Inflammatory macrophage treated with lipopolysaccharide for 4 hours (primary cell): ENCODE results near the gene POC1B.

Experiments
- DNase-seq: peaks from one replicate; pipeline ENCODE4 v3.0.0-alpha.2; 2020

The POC1B gene

DNA sequence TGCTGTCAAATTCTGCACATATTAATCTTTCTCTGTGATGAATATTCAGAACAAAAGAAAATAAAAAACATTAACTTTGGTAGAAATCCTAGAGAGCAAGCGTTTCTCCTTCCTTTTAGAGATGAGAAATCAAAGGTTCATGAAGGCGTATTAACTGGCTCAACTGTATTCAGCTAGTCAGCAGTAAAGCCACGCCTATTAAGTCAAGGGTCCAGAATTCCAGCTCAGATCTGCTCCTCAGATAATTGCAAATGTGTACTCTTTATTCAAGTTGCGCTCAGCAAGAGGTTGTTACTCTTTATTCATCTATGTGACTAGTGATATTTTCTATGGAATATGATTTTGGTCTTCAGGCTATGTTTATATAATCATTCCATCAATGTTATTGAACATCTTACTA is 13.1 kb upstream of the POC1B start:
- DNase-seq: no peak

DNA sequence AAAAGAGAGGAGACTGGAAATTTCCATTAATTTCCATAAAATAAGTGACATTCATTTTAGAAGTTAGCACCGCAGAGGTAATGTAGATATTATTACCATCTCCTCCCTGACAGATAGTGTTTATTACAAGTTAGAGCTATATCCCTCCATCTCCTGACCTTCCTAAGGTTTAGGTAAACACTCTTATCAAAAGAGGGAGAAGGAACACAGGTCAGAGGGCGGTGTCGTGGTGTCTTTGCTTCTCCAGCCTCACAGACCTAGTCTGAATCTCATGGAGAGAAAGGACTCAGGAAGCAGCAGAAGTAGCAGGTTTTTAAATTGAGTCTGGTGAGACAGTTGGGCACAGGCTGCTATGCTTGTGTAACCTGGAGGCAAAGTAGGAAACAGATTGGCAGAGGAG is 11.5 kb upstream of the POC1B start:
- DNase-seq: no peak

DNA sequence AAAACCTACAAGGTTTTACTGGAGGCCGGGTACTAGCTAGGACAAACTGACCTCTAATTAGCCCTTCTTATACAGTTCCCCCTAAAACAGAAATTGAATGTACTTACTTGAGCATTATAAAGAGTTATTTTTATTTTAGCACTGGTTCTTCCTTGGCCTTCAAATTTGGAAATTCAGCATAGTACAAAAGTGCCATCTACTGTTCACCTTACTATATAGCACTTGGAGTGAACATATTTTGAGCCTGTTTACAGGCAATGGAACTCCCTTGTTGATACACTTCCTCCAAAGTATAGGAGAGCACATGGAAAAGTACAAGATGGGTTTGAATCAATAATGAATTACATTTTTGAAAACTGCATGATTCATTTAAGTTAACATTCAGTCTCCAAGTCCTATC is 3.9 kb upstream of the POC1B start:
- peak; percentile 58 for DNase-seq

DNA sequence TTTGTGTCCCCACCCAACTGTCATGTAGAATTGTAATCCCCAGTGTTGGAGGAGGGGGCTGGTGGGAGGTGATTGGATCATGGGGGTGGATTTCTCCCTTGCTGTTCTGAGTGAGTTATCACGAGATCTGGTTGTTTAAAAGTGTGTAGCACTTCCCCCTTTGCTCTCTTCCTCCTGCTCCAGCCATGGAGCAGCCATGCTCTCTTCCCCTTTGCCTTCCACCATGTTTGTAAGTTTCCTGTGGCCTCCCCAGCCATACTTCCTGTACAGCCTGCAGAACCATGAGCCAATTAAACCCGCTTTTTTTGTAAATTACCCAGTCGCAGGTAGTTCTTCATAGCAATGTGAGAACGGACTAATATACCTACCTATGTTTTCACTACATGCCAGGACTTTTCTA is 2.6 kb upstream of the POC1B start:
- peak; percentile 19 for DNase-seq

DNA sequence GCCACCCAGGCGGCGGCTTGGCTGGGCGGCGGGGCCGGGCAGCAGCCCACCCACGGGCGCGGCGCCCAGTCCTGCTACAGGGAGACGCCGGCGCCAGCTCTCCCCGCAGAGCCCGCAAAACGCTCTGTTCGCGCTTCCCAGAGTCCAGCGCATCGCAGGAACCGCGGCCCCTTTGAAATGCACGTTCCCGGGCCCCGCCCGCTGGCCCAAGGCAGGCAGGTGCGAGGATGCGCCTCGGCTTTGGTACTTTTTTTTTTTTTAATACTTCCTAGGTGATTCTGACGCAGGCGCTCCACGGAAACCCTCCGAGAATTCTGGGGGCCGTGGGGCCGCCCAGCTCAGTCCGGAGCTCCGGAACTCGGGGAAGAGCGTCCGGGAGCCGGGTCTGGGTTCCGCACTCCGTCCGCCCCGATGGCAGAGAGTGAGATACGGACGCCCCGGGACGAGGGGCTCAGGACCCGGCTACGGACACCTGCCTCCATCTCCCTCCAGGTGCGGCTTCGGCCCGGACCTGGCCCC is 483 bp downstream of the POC1B start:
- DNase-seq: peak; percentile 23

DNA sequence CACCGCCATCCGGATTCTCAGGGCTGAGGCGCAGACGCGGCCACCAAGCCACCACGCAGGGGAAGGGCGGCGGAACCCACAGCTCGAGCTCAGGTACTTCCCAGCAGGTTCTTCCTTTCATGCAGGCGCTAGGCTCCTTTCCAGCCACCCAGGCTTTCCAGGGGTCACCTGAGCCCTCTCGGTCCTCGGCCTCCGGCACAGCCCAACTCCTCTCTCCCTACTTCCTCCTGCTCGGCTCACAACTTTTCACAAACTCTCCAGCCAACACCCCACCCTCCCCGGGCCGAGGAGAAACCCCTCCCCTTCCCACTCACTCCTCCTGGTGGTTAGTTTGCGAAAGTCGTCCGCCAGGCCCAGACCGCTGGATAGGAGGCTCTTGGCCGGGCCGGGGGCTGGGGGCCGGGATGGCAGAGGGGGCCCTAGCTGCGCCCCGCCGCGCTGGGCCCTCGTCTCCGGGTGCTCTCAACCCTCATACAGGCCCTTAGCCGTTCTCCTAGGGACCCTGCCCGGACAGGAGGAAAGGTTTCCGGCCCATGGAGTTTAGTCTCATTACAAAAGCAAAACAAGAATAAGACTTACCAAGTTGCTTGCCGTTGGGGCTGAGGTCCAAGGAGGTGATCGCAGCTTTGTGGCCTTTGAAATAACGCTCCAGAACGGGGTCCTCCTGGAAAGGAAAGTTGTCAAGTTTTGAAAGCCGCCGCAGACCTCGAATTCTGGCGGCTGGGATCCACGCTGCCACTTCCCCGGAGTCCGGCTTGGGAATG is 1.1 kb downstream of the POC1B start, which contains the start of gene GALNT4:
Gene GALNT4 (minus strand): TSS at position 256 of the 764 bp plus-strand sequence. CDS start 247 bp downstream, at position 9.
- peak; percentile 88 for DNase-seq

DNA sequence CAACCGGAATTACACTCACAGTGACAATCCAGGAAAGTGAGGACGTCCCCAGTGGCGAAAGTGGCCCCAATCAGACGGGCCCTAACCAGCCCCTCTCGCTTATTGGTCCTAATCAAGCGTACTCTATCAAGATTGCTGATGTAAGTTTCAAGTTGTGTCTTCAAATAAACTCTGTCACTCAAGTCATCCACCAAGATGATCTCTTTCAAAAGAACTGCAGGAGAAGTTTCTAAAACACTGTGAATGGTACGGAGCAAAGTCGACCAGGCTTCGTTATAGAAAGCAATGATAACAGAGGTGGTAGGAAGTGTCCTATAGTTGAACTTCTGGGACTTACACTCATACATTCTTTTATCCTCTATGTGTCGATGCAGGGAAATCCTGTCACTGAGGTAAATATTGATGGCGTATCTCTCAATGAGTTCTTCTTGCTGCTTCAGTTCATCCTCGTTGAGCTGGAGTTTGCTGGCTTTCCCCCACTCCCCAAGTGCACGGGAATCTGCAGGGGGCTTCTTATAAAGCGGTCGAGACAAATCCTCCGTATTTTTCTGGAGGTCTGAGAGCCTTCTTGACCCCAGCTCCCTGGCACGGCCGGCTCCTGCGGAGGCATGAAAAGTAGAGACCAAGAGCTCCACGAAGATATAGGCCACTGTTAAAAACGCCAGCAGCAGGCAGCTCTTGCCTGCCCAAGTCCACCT is 1.9 kb downstream of the POC1B start:
- DNase-seq: no peak

DNA sequence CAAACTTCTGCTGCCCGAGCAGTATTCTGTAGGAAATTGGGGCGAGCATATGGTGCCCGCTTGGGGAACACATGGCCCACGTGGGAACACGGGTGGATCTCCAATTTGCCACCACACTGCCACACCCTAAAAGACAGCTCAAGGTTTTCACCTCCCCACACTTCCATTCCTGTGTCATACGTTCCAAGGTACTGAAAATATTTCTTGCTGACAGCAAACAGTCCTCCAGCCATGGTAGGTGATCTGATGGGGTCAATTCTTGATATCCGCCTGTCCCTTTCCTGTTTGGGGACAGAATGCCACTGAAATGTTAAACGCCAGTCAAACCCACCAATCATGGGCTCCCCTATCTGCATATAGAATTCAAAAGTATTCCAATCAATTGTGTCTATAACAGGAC is 2.5 kb downstream of the POC1B start:
- DNase-seq: no peak

DNA sequence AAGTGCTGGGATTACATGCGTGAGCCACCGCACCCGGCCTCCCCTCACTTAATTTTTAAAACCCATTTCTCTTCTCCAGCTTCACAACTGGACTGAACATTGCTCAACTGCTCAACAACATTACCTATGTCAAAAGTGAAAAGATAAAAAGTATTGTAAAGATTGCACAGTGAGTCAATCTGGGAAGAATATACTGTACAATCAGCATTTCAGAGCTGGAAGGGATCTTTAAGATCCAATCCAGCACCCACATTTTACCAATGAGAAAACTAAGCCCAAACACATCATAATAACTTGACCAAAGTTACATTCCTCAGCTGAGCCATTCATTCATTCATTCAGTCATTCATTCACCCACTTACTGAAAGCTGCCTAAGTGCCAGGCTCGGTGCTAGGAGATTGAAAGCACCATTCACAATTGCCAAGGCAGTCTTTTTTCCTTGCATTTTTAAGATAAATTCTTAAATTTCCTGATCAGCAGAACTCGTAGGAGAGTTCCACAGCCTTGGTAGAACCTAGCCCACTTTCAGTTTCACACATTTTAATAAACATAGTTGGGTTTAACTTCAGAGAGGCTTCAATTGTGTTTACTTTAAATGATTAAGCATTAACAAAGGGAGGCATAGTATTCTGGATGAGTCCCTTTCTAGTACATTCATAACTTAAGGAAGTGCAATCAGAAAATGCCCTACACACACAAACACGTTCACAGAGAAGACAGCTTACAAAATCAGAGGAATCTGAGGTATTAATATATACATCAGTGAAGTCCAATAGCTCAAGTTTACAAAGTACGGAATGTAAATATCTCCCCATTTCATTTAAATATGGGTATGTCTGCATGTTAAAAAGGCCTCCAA is 4.3 kb downstream of the POC1B start:
- DNase-seq: no peak

DNA sequence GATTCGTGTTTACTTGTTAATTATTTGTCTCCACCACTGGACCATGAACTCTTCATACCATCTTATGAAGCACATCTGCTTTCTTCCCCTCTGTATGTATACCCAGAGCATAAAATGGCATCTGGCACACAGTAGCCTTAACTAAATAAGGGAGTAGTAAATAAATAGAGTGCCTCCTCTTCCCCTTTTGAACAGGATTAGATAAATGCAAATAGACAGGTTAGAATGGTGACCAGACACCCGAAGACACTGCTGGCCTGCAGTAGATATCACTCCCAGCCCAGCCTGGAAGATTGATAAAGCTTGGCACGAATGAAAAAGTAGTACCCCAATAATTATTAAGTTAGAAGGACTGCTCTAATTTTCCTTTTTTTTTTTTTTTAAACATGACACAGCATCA is 8.1 kb downstream of the POC1B start:
- no peak for DNase-seq

DNA sequence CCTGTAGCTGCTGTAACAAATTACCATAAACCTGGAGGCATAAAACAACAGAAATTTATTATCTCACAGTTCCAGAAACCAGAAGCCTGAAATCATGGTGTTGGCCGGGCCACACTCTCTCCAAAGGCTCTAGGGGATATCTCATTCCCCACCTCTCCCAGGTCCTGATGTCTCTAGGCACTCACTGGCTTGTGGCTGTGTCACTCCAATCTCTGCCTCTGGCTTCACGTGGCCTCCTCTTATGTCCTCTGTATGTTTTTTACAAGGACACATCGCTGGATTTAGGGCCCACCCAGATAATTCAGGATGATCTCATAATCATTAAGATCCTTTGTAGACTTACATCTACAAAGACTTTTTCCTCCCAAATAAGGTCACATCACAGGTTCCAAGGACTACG is 9.2 kb downstream of the POC1B start:
- no peak for DNase-seq

DNA sequence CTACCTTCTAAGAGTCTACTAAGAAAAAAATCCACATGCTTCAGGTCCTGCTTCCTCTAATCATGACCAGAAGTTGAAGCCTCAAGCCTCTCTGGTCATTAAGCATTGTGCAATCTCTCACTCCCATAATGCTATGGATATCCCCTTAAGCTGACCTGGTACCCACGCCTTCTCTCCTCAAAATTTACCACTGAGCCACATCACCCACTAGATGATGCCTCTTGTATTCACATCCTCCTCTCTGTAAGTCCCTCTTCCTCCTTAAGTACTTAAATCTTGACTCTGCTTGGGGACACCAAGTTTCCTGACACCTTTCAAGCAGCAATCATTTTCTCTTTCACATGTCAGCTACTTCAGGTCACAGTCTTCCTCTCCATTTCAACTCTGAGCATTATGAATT is 11.1 kb downstream of the POC1B start:
- peak; percentile 69 for DNase-seq

DNA sequence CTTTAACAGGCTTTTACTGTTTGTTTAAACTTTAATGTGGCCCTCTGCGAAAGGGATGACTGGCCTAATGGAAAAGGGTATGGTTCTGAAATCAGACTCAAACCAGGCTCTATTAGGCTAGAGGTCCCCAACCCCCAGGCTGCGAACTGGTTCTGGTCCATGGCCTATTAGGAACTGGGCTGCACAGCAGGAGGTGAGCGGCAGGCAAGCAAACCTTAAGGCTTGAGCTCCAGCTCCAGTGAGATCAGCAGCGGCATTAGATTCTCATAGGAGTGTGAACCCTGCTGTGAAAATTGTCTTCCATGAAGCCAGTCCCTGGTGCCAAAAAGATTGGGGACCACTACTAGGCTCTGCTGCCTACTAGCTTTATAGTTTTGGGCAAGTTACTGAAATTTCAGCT is 12.3 kb downstream of the POC1B start:
- DNase-seq: no peak

DNA sequence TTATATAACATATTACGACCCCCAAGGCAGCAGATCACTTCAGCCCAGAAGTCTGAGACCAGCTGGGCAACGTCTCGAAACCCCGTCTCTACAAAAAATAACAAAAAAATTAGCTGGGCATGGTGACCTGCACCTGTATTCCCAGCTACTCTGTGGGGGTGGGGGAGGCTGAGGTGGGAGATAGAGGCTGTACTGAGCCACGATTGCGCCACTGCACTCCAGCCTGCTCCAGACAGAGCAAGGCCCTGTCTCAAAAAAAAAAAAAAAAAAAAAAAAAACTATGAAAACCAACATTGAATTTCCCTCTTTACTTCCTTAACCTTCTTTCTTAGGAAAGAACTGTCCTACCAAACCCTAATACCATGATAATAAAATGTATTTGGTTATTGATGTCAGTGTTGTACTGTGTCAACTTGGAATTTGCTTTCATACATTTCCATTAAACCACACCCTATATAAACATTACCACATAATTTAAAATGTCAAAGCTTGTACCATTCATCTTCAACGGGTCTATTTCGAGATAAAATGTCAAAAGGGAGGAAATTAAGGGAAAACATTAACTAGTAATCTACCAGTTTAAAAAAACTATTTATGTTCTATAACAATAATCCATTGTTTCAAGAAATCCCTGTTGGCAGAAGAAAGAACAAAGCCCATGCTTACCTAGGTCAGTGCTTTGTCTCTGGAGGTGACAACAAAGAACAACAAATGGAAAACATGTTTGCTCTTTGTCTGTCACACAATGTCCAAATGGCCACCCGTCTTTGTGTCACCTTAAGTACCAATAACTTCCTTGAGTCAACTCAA is 18.6 kb downstream of the POC1B start:
- no peak for DNase-seq

DNA sequence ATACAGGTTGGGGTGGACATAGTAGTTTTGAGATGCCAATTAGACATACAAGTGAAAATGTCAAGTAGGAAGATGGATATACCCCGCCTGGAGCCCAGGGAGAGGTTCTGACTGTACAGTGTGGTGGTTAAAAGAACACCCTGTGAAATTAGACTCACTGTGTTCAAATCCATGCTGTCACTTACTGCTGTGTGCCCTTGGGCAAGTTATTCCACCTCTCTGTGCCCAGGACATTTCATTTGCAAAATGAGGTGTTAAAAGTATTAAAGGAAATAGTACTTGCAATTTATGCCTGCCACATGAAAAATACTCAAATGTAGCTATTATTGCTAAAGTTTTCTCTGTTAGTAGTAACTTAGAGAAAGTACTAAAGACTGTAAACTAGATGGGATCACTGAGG is 19.8 kb downstream of the POC1B start:
- DNase-seq: no peak

DNA sequence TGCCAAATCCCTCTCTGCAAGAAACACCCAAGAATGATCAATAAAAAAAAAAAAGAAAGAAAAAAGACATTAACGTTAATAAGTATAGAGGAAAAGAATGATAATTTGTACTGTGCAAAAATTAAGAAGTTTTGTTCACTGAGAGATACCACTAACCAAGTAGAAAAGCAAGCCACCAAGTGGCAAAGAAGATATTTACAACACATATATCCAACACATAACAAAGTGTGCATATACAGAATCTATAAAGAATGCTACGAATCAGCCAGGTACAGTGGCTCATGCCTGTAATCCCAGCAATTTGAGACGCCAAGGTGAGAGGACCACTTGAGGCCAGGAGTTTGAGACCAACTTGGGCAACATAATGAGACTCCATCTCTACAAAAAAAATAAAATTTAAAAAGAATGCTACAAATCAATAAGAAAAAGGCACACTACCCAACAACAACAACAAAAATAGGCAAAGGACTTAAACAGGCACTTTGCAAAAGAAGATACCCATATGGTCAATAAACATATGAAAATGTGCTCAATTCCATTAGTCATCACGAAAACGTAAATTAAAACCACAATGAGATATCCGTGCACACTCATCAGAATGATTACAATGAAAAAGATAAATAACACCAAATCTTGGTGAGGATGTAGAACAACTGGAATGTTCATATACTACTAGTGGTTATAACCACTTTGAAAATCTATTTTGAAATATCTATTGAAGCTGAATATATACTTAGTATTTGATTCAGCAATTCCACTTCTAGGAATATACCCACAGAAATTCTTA is 21.1 kb downstream of the POC1B start:
- DNase-seq: no peak

DNA sequence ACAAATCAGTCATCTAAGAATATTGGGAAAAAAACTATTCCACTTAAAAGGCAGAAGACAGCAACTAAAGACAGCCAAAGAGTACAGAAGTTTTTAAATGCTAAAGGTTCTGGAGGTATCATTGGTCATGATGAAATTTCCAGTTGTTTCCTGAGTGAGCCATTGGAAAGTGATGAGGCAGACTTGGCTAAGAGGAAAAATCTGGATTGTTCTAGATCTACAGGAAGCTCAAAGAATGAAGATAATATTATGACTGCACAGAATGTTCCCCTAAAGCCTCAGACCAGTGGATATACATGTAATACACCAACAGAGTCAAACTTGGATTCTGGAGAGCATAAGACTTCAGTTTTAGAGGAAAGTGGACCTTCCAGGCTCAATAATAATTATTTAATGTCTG is 24.1 kb downstream of the POC1B start:
- DNase-seq: no peak

DNA sequence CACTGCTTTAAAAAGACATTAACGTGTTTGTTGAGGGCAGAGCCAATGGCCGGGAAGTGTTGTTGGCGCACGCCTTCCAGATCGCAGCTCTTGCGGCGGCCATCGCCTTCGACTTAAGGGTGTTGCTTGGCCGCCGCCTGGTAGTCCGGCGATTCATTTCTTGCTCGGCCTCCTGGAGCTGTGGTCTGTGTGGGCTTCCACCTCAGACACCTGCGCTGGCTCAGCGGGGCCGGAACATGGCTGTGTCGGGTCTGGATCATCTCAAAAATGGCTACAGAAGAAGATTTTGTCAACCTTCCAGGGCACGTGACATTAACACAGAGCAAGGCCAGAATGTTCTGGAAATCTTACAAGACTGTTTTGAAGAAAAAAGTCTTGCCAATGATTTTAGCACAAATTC is 26.0 kb downstream of the POC1B start:
- DNase-seq: no peak

DNA sequence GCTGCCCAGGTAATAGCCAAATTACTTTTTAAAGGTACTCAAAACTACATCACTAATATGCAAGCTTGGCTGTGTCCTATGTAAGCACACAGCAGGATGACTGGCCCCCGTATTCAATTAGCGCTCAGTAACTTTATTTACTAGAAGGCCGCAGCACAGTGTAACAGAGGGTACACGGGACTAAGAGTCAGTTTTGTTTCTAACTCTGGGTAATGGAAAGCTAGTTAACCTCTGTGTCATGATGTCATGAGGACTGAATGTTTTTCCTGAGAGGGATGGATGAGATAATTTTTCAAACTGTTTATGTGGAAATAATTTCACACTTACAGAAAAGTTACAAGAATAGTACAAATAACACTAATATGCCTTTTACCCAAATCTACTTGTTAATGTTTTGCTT is 28.4 kb downstream of the POC1B start:
- no peak for DNase-seq

DNA sequence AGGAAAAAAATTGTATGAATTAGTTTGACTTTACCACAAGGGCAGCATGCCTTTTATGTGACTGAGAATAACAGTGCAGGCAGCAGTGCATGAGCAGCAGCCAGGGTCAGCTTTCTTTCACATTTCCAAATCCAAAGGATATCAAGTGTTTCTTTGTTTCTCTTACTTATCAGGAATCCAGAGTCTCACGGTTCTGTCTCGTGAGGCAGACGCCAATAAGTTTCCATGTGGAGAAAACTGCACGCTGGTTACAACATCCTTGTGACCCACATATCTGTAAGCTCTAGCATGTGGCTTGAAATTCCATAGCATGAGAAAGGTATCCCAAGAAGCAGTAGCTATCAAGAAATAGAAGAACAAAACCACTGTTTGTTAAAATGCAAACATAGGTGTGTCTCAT is 28.8 kb downstream of the POC1B start:
- DNase-seq: no peak

DNA sequence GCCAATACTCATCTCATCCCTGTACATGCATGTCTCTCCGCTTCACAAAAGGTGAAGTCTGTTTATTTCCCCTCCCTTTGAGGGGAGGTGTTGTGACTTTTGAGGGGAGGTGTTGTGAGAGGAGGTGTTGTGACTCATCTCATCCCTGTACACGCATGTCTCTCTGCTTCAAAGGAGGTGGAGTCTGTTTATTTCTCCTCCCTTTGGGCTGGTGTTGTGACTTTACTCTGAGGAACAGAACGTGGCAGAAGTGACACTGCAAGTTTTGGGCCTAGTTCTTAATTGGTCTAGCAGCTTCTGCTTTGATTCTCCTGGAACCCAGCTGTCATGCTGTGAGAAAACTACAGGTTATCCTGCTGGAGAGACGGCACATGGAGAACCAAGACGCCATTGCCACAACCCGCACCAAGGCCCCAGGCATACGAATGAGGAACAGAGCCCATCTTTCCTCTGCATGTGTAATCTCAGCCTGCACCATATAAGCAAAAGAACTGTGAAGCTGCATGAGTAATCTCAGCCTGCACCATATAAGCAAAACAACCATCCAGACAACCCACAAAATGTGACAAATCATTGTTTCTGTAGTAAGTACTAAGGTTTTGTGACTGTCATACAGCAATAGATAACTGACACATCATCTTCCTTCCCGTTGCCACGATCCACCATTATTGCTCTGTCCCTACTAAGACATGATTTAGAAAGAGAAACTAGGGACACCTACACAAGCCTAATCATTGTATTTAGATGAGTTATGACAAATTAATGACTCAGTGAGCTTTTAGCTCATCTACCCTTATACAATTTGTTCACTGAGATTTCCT is 31.2 kb downstream of the POC1B start:
- peak; percentile 92 for DNase-seq
